H9 (cell line): Measurements from ENCODE around the gene CHD1. TPM values are rescaled to one million over a fixed set of nuclear protein-coding genes. Genes with fewer than 3 reads are reported as not detected.

Experiments used
- DNase-seq: peaks from one replicate; pipeline ENCODE4 v3.0.0-alpha.2; 2017
- H2AFZ ChIP-seq: one replicate; pipeline ENCODE4 v1.6.1; 2013; ENCODE audit warnings: mild to moderate bottlenecking, low read length, control low read depth, moderate library complexity
- H2AK5ac ChIP-seq: 2 replicates; pipeline ENCODE4 v1.6.1; 2013; ENCODE audit warnings: low read length, control low read depth, mixed read lengths; ENCODE audit not compliant: insufficient read length
- H2BK120ac ChIP-seq: one replicate; pipeline ENCODE4 v1.6.1; 2013; ENCODE audit warnings: low read depth, mild to moderate bottlenecking, low read length, control low read depth, inconsistent platforms; ENCODE audit not compliant: poor library complexity, severe bottlenecking
- H2BK12ac ChIP-seq: 2 replicates; pipeline ENCODE4 v1.6.1; 2013; ENCODE audit warnings: low read length, control low read depth, mixed read lengths, low read depth; ENCODE audit not compliant: insufficient read length
- H2BK15ac ChIP-seq: 2 replicates; pipeline ENCODE4 v1.6.1; 2013; ENCODE audit warnings: low read depth, low read length, control low read depth
- H2BK20ac ChIP-seq: one replicate; pipeline ENCODE4 v1.6.1; 2013; ENCODE audit warnings: low read depth, mild to moderate bottlenecking, low read length, control low read depth, inconsistent platforms; ENCODE audit not compliant: poor library complexity, severe bottlenecking
- H2BK5ac ChIP-seq: 2 replicates; pipeline ENCODE4 v1.6.1; 2013; ENCODE audit warnings: low read length, control low read depth, mixed read lengths; ENCODE audit not compliant: insufficient read length
- H3K14ac ChIP-seq: 2 replicates; pipeline ENCODE4 v1.6.1; 2013; ENCODE audit warnings: low read length, control low read depth; ENCODE audit not compliant: insufficient read depth
- H3K18ac ChIP-seq: 2 replicates; pipeline ENCODE4 v1.6.1; 2013; ENCODE audit warnings: low read depth, mild to moderate bottlenecking, mixed read lengths, low read length, control low read depth; ENCODE audit not compliant: insufficient read length
- H3K23ac ChIP-seq: 2 replicates; pipeline ENCODE4 v1.6.1; 2013; ENCODE audit warnings: low read length, control low read depth, mixed read lengths, low read depth; ENCODE audit not compliant: insufficient read length
- H3K23me2 ChIP-seq: 2 replicates; pipeline ENCODE4 v1.6.1; 2013; ENCODE audit warnings: low read depth, mild to moderate bottlenecking, mixed read lengths, low read length, control low read depth; ENCODE audit not compliant: insufficient read length, poor library complexity, severe bottlenecking
- H3K27ac ChIP-seq: 2 replicates; pipeline ENCODE4 v1.5.1; 2013; ENCODE audit warnings: low read length, control low read depth, mixed read lengths, low read depth; ENCODE audit not compliant: insufficient read length
- H3K27me3 ChIP-seq: 2 replicates; pipeline ENCODE4 v1.6.1; 2013; ENCODE audit warnings: low read length, control low read depth, inconsistent platforms; ENCODE audit not compliant: insufficient read depth
- H3K4ac ChIP-seq: 2 replicates; pipeline ENCODE4 v1.6.1; 2013; ENCODE audit warnings: low read depth, mild to moderate bottlenecking, control low read depth, inconsistent platforms, low read length, moderate library complexity
- H3K4me1 ChIP-seq: 2 replicates; pipeline ENCODE4 v1.6.1; 2013; ENCODE audit warnings: low read length, control low read depth, inconsistent platforms; ENCODE audit not compliant: insufficient read depth
- H3K4me2 ChIP-seq: 2 replicates; pipeline ENCODE4 v1.6.1; 2013; ENCODE audit warnings: low read length, control low read depth, mixed read lengths; ENCODE audit not compliant: insufficient read length, insufficient read depth
- H3K56ac ChIP-seq: 2 replicates; pipeline ENCODE4 v1.6.1; 2013; ENCODE audit warnings: low read depth, mild to moderate bottlenecking, mixed read lengths, low read length, control low read depth; ENCODE audit not compliant: insufficient read length
- H3K79me1 ChIP-seq: 2 replicates; pipeline ENCODE4 v1.6.1; 2013; ENCODE audit warnings: low read depth, mild to moderate bottlenecking, moderate library complexity, low read length, control low read depth, inconsistent platforms; ENCODE audit not compliant: insufficient read depth, poor library complexity, severe bottlenecking
- H3K79me2 ChIP-seq: 2 replicates; pipeline ENCODE4 v1.6.1; 2013; ENCODE audit warnings: low read length, control low read depth, inconsistent platforms; ENCODE audit not compliant: insufficient read depth
- H3K9ac ChIP-seq: 2 replicates; pipeline ENCODE4 v1.6.1; 2013; ENCODE audit warnings: low read length, control low read depth, mixed read lengths; ENCODE audit not compliant: insufficient read length; ENCODE audit errors: extremely low read depth
- H3K9me3 ChIP-seq: one replicate; pipeline ENCODE4 v1.6.1; 2013; ENCODE audit warnings: low read depth, low read length, inconsistent platforms; ENCODE audit not compliant: control insufficient read depth
- H3T11ph ChIP-seq: one replicate; pipeline ENCODE4 v1.6.1; 2013; ENCODE audit warnings: mild to moderate bottlenecking, low read length, control low read depth, inconsistent platforms
- H4K20me1 ChIP-seq: one replicate; pipeline ENCODE4 v1.6.1; 2013; ENCODE audit not compliant: control insufficient read depth, insufficient read length, insufficient read depth
- H4K5ac ChIP-seq: 2 replicates; pipeline ENCODE4 v1.6.1; 2013; ENCODE audit warnings: low read depth, mild to moderate bottlenecking, mixed read lengths, low read length, control low read depth; ENCODE audit not compliant: insufficient read length
- H4K8ac ChIP-seq: replicated peaks from 2 replicates; pipeline ENCODE4 v1.6.1; 2013; ENCODE audit warnings: low read length, control low read depth, mixed read lengths, low read depth; ENCODE audit not compliant: insufficient read length
- H4K91ac ChIP-seq: 2 replicates; pipeline ENCODE4 v1.6.1; 2013; ENCODE audit warnings: low read depth, mild to moderate bottlenecking, moderate library complexity, mixed read lengths, low read length, control low read depth; ENCODE audit not compliant: insufficient read length
- H3K27ac Mint-ChIP-seq, 3 experiments: 2 replicates in 2 of 3; 3 replicates in 1 of 3; pipeline ENCODE4 v1.8.0; 2020 to 2021; ENCODE audit warnings: mixed read lengths in 3 of 3, mild to moderate bottlenecking in 1 of 3, moderate library complexity in 1 of 3
- H3K27me3 Mint-ChIP-seq: 2 replicates; pipeline ENCODE4 v1.8.0; 2021; ENCODE audit warnings: low read depth, mild to moderate bottlenecking, moderate library complexity, mixed read lengths
- H3K36me3 Mint-ChIP-seq, 3 experiments: 2 replicates in 2 of 3; 3 replicates in 1 of 3; pipeline ENCODE4 v1.8.0; 2020 to 2021; ENCODE audit warnings: low read depth in 3 of 3, mixed read lengths in 3 of 3; ENCODE audit not compliant: insufficient read depth in 1 of 3
- H3K4me1 Mint-ChIP-seq, 2 experiments: 2 replicates each; pipeline ENCODE4 v1.8.0; 2020; ENCODE audit warnings: mixed read lengths in 2 of 2
- H3K4me3 Mint-ChIP-seq, 2 experiments: 2 replicates in 1 of 2; 3 replicates in 1 of 2; pipeline ENCODE4 v1.8.0; 2020 to 2021; ENCODE audit warnings: mild to moderate bottlenecking in 2 of 2, mixed read lengths in 2 of 2, moderate library complexity in 1 of 2
- H3K9me3 Mint-ChIP-seq, 2 experiments: 2 replicates in 1 of 2; 3 replicates in 1 of 2; pipeline ENCODE4 v1.8.0; 2020; ENCODE audit warnings: mild to moderate bottlenecking in 2 of 2, mixed read lengths in 2 of 2, moderate library complexity in 1 of 2
- CTCF ChIP-seq: fragments of 200-600 bp; sonication (generic); conservative IDR thresholded peaks from 3 replicates; pipeline ENCODE4 v1.8.0; 2021; ENCODE audit warnings: antibody characterized with exemption, mild to moderate bottlenecking
- WGBS: extraction: QIAGEN DNeasy Blood & Tissue Kit; methylation state at CpG from one replicate; pipeline ENCODE4 v1.1.7; 2013; ENCODE audit warnings: missing lambda C conversion rate, low lambda C conversion rate, mixed read lengths; ENCODE audit not compliant: insufficient read length; ENCODE audit errors: extremely low coverage; 5-methylcytosine and 5-hydroxymethylcytosine counted together
- total RNA-seq: library from RNA; stranded (reverse); gene quantifications from 2 replicates; pipeline ENCODE4 v1.2.1, GENCODE V29; 2021

Gene CHD1
- total RNA-seq, 1 experiment from 2014 or later, result 62.7 TPM

- Histone ChIP-seq H4K91ac (no peak overlapping the region), H3K23me2 (no peaks in the 10 kb centered on the region), H4K20me1 (no peaks in the 10 kb centered on the region), H3K27me3 (no peaks in the 10 kb centered on the region), H4K8ac (no peak overlapping the region), H3K18ac (no peak overlapping the region), H2BK20ac (no peak overlapping the region), H3K9me3 (no peaks in the 10 kb centered on the region), H4K5ac (no peak overlapping the region), H3K4me2 (no peak overlapping the region), H3K4me1 (0 out of 2 replicates have a peak, but pooled peaks cover 5% of the 10 kb centered on the region), H3T11ph (no peak overlapping the region), H3K23ac (no peak overlapping the region), H2AFZ (no peak overlapping the region), H2BK5ac (no peak overlapping the region), H2AK5ac (no peak overlapping the region), H3K27ac (no peak overlapping the region), H2BK12ac (no peak overlapping the region), H2BK120ac (no peak overlapping the region), H3K14ac (no peak overlapping the region), H3K56ac (no peak overlapping the region), H3K79me1 (no peaks in the 10 kb centered on the region), H3K79me2 (no peaks in the 10 kb centered on the region), H2BK15ac (no peak overlapping the region), H3K9ac (no peak overlapping the region), H3K4ac (no peak overlapping the region)
- no peak for TF ChIP-seq CTCF
- H3K27ac Mint-ChIP-seq, result no peak overlapping the region
- H3K4me3 Mint-ChIP-seq, result no peak overlapping the region
- H3K36me3 Mint-ChIP-seq, result no peaks in the 10 kb centered on the region
- no CpG with 5 or more reads among the region's 2 CpGs for WGBS
- peaks cover 30 to 31% of the 10 kb centered on the region in 2 experiments for H3K4me1 Mint-ChIP-seq
- DNase-seq, result no peak
- no peaks in the 10 kb centered on the region for H3K27me3 Mint-ChIP-seq
- no peaks in the 10 kb centered on the region for H3K9me3 Mint-ChIP-seq
These were observed 9.7 kb upstream of the CHD1 start for GRCh38 chr5:98938464-98938863.
